HG03108 (cell line): ENCODE measurements around the gene CCNO.

Source experiments
- ATAC-seq: cut with Tn5 transposase; IDR thresholded peaks from one replicate; pipeline ENCODE4 v1.9.1; 2021; ENCODE audit warnings: moderate library complexity; ENCODE audit not compliant: unreplicated experiment

The CCNO gene

GRCh38 chr5:55232985-55233928, at the start of gene CCNO:
TSS of gene CCNO (minus strand) at chr5:55233608. CDS start at chr5:55233523, 85 bp downstream.
- no peak for ATAC-seq

- no peak for ATAC-seq
Observed at GRCh38 chr5:55278778-55279177, 45.4 kb upstream of the CCNO start.

GRCh38 chr5:55276771-55277170, 43.4 kb upstream of the CCNO start:
- ATAC-seq = no peak

- no peak for ATAC-seq
Observed at GRCh38 chr5:55258339-55258738, 24.9 kb upstream of the CCNO start.

- ATAC-seq = no peak
Observed at GRCh38 chr5:55254802-55255201, 21.4 kb upstream of the CCNO start.

GRCh38 chr5:55250064-55250463, 16.7 kb upstream of the CCNO start:
- no peak for ATAC-seq

GRCh38 chr5:55241746-55242145, 8.3 kb upstream of the CCNO start:
- no peak for ATAC-seq

GRCh38 chr5:55236800-55237199, 3.4 kb upstream of the CCNO start:
- no peak for ATAC-seq

- no peak for ATAC-seq
Observed at GRCh38 chr5:55234121-55234700, 803 bp upstream of the CCNO start.

- no peak for ATAC-seq
Observed at GRCh38 chr5:55232271-55232984, 980 bp downstream of the CCNO start.

GRCh38 chr5:55231919-55232270, 1.5 kb downstream of the CCNO start:
- ATAC-seq = no peak

- ATAC-seq = no peak
Observed at GRCh38 chr5:55231029-55231918, 2.1 kb downstream of the CCNO start.

GRCh38 chr5:55230086-55230629, 3.2 kb downstream of the CCNO start:
- ATAC-seq = no peak

GRCh38 chr5:55227664-55228430, 5.6 kb downstream of the CCNO start:
- ATAC-seq = no peak

- peak; percentile 58 for ATAC-seq
Observed at GRCh38 chr5:55226934-55227663, 6.3 kb downstream of the CCNO start, which contains the start of gene MCIDAS. TSS of gene MCIDAS (minus strand) at chr5:55227315. CDS start at chr5:55227138, 177 bp downstream.

GRCh38 chr5:55226027-55226933, 7.1 kb downstream of the CCNO start:
- ATAC-seq = peak; percentile 32

GRCh38 chr5:55225346-55225745, 8.1 kb downstream of the CCNO start:
- ATAC-seq = no peak

GRCh38 chr5:55223812-55224240, 9.6 kb downstream of the CCNO start:
- ATAC-seq = no peak
